HG03460 (cell line): ENCODE data around the gene PIEZO1.
A peak's percentile ranks its signal among the peaks of the same experiment; 100 is the strongest.

Experiments used
- ATAC-seq: cut with Tn5 transposase; IDR thresholded peaks from one replicate; pipeline ENCODE4 v1.9.1; 2021; ENCODE audit not compliant: unreplicated experiment

Gene PIEZO1

DNA sequence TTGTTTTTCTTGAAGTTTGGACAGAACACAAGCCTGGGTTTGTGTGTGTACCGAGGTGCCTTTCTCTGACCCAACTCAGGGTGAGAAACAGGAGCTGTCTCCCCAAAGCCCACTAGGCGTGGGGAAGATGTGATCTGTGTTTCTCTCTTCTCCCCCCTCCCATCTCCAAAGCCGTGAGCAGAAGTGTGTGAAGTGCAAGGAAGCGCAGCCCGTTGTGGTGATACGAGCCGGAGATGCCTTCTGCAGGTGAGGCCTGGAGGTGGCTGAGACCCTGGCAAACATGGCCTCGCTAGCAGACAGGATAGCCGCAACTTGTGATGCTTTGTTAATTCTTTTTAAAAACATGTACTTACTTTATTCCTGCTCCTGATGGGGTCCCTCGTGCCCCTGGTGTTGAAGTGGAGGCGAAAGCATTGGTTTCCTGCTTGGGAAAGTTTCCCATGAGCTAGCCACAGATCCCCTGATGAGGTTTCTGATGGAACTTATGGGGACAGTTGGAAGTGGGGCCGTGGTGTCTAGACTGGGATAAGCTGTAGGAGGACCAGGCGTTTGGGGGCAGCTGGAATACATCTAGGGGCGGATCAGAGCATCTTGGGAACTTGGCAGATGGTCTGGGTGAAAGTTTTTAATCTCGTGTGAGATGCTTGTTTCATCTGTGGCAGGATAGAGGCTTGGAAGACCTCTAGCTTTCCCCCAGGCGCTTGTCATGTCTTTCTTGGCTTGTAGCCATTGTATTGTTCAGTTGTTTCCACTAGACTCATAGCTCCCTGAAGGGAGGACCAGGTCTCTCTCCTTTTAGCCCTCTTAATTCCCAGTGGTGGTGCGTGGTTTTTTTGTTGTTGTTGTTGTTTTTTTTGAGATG, 77.8 kb downstream of the PIEZO1 start:
- ATAC-seq = no peak

DNA sequence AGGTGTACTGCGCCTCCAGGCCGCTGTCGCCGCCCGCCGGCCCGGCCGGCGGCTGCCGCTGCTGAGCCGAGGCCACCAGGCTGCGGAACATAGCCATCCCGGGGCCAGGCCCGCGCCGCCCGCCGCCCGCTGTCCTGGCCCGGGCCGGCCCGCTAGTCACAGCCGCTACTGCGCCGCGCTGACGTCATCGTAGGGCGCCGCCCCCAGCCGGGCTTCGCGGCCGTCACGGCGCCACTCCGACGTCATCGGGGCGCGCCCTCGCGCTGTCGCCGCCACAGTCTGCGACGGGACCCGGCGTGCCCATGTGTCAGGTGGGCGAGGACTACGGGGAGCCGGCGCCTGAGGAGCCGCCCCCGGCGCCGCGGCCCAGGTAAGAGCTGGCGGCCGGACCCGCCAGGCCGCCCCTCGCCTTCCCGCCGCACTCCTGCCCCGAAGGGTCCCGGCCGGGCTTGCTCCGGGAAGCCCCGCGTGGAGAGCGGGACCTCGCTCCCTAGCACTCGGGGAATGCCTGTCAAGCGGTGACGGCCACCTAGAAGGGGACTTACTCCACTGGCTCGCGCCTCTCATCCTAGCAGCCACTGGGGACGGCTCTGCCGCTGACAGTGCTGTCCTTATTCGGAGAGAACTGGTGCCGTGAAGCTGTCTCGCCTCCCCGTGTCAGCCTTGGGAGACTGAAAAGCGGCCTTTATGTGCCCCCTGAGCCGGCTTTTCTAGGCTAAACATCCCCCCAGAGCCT, 78.6 kb downstream of the PIEZO1 start, which contains the start of the genes CTU2 and RNF166:
CTU2 (plus strand) TSS at position 275 of the 736 bp plus-strand sequence; CDS start at position 303, 28 bp downstream.
RNF166 (minus strand) TSS at position 180 of the 736 bp plus-strand sequence; CDS start at position 97, 83 bp downstream.
- peak; percentile 60 for ATAC-seq

DNA sequence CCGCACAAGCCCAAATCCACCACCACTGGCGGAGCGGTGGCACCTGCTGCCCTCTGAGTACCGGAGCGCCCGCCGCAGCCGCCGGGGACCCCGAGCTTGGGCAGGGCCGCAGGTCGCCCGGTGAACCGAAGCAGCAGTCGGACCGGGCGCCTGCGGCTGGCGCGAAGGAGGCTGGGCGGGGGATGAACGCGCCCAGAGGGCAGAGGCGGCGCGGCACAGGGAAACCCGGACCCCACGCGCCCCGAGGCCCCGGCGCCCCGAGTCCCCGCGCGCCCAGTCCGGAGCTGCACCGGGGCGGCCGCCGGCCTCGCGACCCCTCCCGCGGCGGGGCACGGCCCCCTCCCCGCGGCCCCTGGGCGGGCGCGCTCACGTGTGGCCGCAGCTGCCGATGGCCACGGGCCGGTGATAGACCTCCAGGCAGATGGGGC, 79.2 kb downstream of the PIEZO1 start:
- peak; percentile 7 for ATAC-seq

DNA sequence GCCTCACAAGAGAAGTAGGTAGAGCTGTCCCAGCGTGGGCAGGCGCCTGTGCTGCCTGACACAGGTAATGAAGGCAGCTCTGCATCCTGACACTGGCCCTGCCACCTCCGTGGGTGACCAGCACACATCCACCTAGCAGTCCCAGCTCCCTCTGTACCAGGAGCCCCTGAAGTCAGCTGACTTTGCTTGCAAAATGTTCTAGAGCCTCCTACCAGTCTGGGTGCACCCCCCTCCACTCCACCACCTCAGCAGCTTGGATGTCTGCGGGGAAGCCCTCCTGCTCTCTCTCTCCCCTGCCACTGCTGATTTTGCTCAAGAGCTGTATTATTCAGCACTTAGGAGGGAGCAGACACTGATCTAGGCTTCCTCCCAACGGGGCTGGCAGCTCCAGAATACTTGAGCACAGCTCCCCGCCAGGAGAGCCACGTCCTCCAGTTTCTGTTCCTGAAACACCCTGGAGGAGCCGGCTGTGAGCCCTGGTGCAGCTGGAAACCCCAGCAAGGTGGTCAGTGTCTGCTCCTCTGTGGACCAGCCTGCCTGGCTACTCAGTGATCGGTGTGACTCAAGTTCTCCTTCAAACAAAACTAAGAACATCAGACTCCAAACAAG, 79.8 kb downstream of the PIEZO1 start:
- ATAC-seq = no peak

DNA sequence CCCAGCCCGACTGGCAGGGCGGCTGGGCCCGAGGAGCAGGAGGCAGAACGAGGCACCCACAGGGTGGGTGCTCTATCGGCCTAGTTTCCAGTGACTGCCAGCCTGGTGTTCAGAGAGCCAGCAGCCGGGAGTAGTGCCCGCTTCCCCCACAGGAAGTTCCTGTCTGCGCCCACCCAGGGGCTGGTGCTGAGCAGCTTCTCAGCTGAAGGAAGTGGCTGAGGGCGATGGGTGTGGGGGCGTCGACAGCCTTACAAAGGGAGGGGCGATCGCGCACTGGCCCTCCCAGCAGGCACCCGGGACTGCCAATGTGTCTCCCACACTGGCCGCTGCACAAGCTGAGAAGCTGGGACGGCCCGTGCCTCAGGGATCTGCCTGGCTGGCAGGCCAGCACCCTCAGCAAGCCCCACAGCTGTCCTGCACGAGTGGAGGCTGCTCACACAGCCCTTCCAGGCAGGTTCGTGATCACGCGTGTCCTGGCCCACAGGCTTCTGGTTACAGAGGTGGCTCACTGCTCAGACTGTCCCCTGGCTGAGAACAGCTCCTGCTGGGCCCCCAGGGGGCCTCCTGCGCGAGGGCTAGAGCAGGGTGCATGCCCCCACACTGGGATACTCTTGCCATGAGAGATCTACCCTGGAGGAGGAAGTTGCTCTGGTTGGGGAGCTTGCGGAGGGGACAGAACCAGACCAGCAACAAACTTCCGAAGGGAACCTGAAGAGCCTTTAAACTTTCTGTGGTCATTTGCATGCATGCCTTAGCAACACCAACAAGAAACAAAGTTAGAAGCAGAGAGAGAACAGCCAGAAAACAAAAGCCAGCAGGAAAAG, 81.3 kb downstream of the PIEZO1 start:
- no peak for ATAC-seq

DNA sequence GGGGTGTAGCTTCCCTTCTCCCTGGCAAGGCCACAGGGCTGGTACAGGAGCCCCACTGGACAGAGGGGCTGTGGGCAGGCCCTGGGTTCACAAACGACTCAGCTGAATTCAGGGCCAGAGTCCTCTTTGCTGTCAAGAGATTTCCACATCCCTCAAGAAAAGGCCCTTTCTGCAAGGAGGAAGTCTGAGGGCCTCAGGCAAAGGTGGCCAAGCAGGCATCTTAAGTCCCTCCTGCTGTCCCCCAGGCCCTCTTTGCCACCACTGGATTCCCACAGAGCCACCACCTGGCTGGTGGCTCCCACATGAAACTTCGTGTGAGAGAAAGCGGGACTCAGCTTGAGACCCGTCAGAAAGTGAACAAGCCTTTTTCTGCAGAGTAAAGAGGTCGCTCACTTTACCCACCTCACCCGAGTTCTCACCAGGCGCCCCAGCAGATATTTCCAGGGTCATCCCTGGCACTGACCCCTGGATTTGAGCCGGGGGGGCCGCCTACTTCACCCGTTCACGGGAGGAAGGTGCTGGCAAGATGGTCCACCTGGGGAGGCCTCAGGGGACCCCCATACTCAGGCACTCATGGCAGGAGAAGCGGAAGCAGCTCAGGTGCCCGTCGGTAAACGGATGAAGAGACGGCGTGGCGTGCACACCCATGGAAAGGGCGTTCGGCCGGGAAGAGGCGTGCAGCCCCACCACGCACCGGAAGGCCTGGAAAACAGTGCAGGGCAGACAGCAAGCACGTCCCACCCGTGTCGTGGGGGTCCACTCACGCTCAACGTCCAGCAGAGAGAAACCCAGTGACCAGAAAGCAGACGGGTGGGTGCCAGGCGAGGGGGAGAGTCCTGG, 82.4 kb downstream of the PIEZO1 start:
- no peak for ATAC-seq

GRCh38 chr16:88701581-88702370, 83.2 kb downstream of the PIEZO1 start:
- no peak for ATAC-seq

- ATAC-seq = peak; percentile 75
Observed at GRCh38 chr16:88700636-88701482, 84.2 kb downstream of the PIEZO1 start.

GRCh38 chr16:88700322-88700635, 84.7 kb downstream of the PIEZO1 start:
- ATAC-seq = no peak

DNA sequence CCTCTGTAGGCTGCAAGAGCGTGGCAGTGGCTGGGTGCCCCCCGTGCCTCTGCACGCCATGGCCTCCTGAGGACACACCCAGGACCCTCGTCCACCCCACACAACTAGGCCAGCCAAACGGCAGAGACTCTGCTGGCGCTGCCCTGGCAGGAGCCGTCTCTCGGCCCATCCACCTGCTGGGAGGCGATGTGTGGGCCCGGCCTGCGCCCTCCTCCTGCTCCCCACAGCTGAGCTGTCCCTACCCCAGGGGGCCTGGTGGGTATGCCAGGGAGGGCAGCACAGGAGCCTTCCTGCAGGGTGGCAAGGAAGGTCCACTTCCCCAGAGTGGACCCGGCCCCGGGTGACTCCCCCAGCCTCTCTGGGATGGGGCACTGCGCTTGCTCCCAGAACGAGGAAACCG, 85.8 kb downstream of the PIEZO1 start:
- ATAC-seq = no peak

DNA sequence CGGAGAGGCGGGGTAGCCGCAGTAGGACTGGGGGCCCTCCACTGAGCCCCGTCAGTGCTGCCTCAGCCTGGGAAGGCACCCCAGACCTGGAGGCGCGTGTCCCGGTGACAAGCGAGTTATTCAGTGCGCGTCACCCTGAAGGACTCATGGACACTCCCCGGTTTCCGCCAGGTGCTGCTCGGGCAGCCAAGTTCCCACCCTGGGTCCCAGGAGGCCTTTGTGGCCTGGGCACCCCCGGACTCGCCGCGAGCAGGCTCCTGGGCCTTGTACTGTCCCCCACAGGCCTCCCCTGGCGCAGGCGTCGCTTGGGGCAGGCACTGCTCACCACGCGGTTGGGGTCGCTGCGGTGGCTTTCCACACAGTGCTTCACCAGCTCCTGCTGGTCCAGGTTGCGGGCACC, 86.4 kb downstream of the PIEZO1 start:
- ATAC-seq = no peak

- no peak for ATAC-seq
Observed at GRCh38 chr16:88697831-88698615, 87.0 kb downstream of the PIEZO1 start.

DNA sequence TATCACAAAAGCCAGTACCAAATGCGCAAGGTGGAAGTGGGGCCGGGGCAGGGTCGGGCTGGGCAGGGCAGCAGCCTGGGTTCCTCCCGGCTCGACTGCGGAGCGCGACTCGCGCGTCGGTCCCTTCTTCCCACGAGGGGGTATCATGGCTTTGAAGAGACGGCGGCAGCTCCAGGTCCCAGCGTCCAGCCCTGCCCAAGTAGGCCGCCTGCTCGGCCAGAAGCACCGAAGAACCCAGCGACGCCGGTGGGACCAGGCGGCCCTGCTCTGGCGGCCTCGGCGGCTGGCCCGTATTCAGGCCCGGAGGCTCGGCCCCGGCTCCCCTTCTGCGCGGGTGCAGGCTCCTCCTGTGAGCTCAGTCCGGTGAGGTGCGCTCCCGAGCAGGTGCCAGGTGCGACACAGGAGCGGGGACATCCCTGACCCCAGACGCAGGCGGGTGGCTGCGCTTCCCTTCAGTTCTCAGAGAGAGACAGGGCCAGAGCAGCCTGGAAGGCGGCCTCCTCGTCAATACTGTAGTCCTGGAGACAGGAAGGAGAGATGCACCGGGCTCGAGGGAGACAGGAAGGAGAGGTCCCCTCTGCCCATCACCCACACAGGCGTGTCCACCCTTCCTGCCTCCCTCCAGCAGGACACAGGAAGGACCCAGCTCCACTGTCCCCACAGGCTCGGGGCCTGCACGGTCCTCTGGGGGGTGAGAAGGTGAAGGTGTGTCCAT, 87.7 kb downstream of the PIEZO1 start:
- ATAC-seq = no peak

DNA sequence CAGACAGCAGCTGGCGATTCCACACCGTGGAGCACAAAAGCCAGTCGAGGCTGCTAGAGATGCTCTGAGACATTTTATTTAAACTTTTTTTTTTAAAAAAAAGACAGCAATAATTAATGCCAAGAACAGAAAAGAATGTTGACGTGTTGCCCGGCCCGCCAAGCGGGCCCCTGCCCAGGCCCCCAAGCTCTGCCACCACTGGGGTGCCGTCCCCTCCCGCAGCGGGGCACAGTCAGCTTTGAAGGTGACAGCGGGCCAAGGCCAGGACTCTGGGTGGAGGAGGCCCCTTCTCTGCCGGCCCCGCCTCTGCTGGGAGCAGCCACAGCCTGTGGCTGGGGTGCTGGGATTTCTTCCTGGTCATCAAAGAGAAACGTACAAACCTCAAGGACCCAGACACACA, 88.6 kb downstream of the PIEZO1 start:
- ATAC-seq = no peak

- no peak for ATAC-seq
Observed at GRCh38 chr16:88695753-88696152, 89.3 kb downstream of the PIEZO1 start.

DNA sequence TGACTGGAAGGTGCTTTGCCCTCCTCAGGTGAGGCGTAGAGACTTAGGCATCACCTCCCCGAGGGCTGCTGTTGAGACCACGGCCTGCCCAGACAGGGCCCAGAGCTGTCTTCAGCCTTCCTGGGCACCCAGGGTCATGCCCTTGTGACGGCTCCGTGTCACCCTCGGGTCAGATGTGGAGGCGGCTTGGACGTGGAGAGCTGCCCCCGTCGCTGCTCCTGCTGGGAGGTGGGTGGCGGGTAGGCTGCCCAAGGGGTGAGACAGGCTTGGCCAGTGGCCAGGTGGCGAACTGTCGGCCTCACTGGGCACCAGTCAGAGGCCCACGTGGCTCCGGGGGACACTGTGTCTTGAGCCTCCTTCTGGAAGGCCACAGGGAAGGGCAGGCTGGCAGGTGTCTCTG, 89.8 kb downstream of the PIEZO1 start:
- no peak for ATAC-seq
